MM.1S (cell line): ENCODE results near the gene GDF7.
A peak's percentile ranks its signal among the peaks of the same experiment; 100 is the strongest.

Experiments used
- DNase-seq: peaks from one replicate; pipeline ENCODE4 v3.0.0-alpha.2; 2015
- H2AFZ ChIP-seq: fragments of 300-600 bp; sonication (generic); 2 replicates; pipeline ENCODE4 v1.6.0; 2016; ENCODE audit warnings: antibody characterized with exemption, low read length
- H3F3A ChIP-seq: fragments of 300-600 bp; sonication (generic); 2 replicates; pipeline ENCODE4 v1.6.1; 2016; ENCODE audit warnings: mild to moderate bottlenecking, antibody characterized with exemption, low read length, moderate library complexity, mixed read lengths; ENCODE audit not compliant: insufficient read depth
- H3K27ac ChIP-seq: fragments of 300-600 bp; sonication (generic); 2 replicates; pipeline ENCODE4 v1.5.1; 2016; ENCODE audit warnings: mild to moderate bottlenecking, low read length
- H3K27me3 ChIP-seq: fragments of 300-600 bp; sonication (generic); replicated peaks from 2 replicates; pipeline ENCODE4 v1.6.0; 2016; ENCODE audit warnings: low read length; ENCODE audit not compliant: insufficient read depth
- H3K36me3 ChIP-seq: fragments of 300-600 bp; sonication (generic); replicated peaks from 2 replicates; pipeline ENCODE4 v1.6.1; 2016; ENCODE audit warnings: mild to moderate bottlenecking, low read length, mixed read lengths; ENCODE audit not compliant: insufficient read depth
- H3K4me1 ChIP-seq: fragments of 300-600 bp; sonication (generic); 2 replicates; pipeline ENCODE4 v1.6.1; 2016; ENCODE audit warnings: low read length, mixed read lengths
- H3K4me2 ChIP-seq: fragments of 300-600 bp; sonication (generic); 2 replicates; pipeline ENCODE4 v1.6.0; 2016; ENCODE audit warnings: low read depth, low read length
- H3K4me3 ChIP-seq: fragments of 300-600 bp; sonication (generic); 2 replicates; pipeline ENCODE4 v1.5.1; 2016; ENCODE audit warnings: low read length, mixed read lengths
- H3K79me2 ChIP-seq: fragments of 300-600 bp; sonication (generic); 2 replicates; pipeline ENCODE4 v1.6.1; 2016; ENCODE audit warnings: mixed run types, low read length, mixed read lengths
- H3K9ac ChIP-seq: fragments of 300-600 bp; sonication (generic); 2 replicates; pipeline ENCODE4 v1.6.1; 2016; ENCODE audit warnings: low read length, mixed read lengths
- H3K9me2 ChIP-seq: fragments of 300-600 bp; sonication (generic); replicated peaks from 2 replicates; pipeline ENCODE4 v1.6.1; 2016; ENCODE audit warnings: mild to moderate bottlenecking, low read length, mixed read lengths; ENCODE audit not compliant: insufficient read depth
- H3K9me3 ChIP-seq: fragments of 300-600 bp; sonication (generic); replicated peaks from 2 replicates; pipeline ENCODE4 v1.6.1; 2016; ENCODE audit warnings: mild to moderate bottlenecking, low read length, mixed read lengths; ENCODE audit not compliant: insufficient read depth
- H4K20me1 ChIP-seq: fragments of 300-600 bp; sonication (generic); 2 replicates; pipeline ENCODE4 v1.6.1; 2016; ENCODE audit warnings: mild to moderate bottlenecking, low read length, moderate library complexity, mixed read lengths; ENCODE audit not compliant: insufficient read depth
- EZH2 ChIP-seq: fragments of 300-600 bp; sonication (generic); optimal IDR thresholded peaks from 2 replicates; pipeline ENCODE3; 2017; ENCODE audit warnings: low read depth, mild to moderate bottlenecking, antibody characterized with exemption, low read length, mixed read lengths
- EZH2phosphoT487 ChIP-seq: fragments of 300-600 bp; sonication (generic); IDR thresholded peaks from 2 replicates; pipeline ENCODE4 v1.6.1; 2018; ENCODE audit warnings: antibody characterized with exemption, low read length
- TF ChIP-seq, protein P1 (sequence below): fragments of 300-600 bp; sonication (generic); IDR thresholded peaks from 2 replicates; pipeline ENCODE4 v1.5.1; 2016; ENCODE audit warnings: antibody characterized with exemption, low read length, mixed read lengths

GDF7 gene

DNA sequence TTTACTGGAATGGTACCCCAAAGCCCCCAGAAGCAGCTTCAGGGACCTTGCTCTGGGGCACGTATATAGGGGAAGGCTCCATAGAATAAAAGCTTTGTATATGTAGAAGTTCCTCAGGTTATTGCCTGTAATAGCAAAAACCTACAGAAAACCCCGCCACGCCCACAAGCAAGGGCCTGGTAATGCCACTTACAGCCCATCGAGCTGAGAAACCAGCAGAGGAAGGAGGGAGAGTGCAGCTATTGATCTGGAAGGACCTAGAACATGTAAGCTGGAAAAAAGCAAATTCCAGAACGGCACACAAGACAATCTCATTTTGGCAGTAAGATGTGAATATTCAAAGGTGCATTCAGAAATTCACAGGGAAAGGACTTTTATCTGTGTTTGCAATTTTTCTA, 31.8 kb upstream of the GDF7 start:
- no peaks in the 10 kb centered on the region for H3K36me3 ChIP-seq
- no peak overlapping the region for H3K27ac ChIP-seq
- H3K79me2 ChIP-seq = no peaks in the 10 kb centered on the region
- H3F3A ChIP-seq = peaks cover 18% of the 10 kb centered on the region
- no peak overlapping the region for H3K4me3 ChIP-seq
- H4K20me1 ChIP-seq = no peaks in the 10 kb centered on the region
- no peaks in the 10 kb centered on the region for H3K9me3 ChIP-seq
- H3K4me2 ChIP-seq = no peak overlapping the region
- no peak overlapping the region for H3K9ac ChIP-seq
- no peak overlapping the region for H2AFZ ChIP-seq
- no peak for DNase-seq
- H3K4me1 ChIP-seq = peaks cover 15% of the 10 kb centered on the region
- no peaks in the 10 kb centered on the region for H3K27me3 ChIP-seq
- TF ChIP-seq EZH2phosphoT487 (no peak), EZH2 (no peak)
- TF ChIP-seq, protein P1, sequence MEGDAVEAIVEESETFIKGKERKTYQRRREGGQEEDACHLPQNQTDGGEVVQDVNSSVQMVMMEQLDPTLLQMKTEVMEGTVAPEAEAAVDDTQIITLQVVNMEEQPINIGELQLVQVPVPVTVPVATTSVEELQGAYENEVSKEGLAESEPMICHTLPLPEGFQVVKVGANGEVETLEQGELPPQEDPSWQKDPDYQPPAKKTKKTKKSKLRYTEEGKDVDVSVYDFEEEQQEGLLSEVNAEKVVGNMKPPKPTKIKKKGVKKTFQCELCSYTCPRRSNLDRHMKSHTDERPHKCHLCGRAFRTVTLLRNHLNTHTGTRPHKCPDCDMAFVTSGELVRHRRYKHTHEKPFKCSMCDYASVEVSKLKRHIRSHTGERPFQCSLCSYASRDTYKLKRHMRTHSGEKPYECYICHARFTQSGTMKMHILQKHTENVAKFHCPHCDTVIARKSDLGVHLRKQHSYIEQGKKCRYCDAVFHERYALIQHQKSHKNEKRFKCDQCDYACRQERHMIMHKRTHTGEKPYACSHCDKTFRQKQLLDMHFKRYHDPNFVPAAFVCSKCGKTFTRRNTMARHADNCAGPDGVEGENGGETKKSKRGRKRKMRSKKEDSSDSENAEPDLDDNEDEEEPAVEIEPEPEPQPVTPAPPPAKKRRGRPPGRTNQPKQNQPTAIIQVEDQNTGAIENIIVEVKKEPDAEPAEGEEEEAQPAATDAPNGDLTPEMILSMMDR = no peak
- H3K9me2 ChIP-seq = no peaks in the 10 kb centered on the region

GRCh38 chr2:20635675-20636584, 31.0 kb upstream of the GDF7 start:
- Histone ChIP-seq H3K36me3 (no peaks in the 10 kb centered on the region), H3K4me2 (no peak overlapping the region), H4K20me1 (no peaks in the 10 kb centered on the region), H3K79me2 (no peaks in the 10 kb centered on the region), H3K9me2 (no peaks in the 10 kb centered on the region), H3F3A (peaks cover 18% of the 10 kb centered on the region), H3K4me3 (no peak overlapping the region), H3K9me3 (no peaks in the 10 kb centered on the region), H3K4me1 (peaks cover 15% of the 10 kb centered on the region), H2AFZ (no peak overlapping the region), H3K9ac (no peak overlapping the region), H3K27ac (no peak overlapping the region), H3K27me3 (no peaks in the 10 kb centered on the region)
- peak; percentile 72 for DNase-seq
- TF ChIP-seq EZH2 (no peak), EZH2phosphoT487 (no peak)
- TF ChIP-seq, protein P1 = peak; percentile 91

GRCh38 chr2:20637147-20637546, 29.8 kb upstream of the GDF7 start:
- no peak for TF ChIP-seq EZH2
- TF ChIP-seq, protein P1 = no peak
- TF ChIP-seq EZH2phosphoT487 = no peak
- no peak overlapping the region for H3K9ac ChIP-seq
- H4K20me1 ChIP-seq = no peaks in the 10 kb centered on the region
- H3K9me3 ChIP-seq = no peaks in the 10 kb centered on the region
- peaks cover 18% of the 10 kb centered on the region for H3F3A ChIP-seq
- peaks cover 5% of the 10 kb centered on the region; the same call in 1 of the 2 replicates for H3K79me2 ChIP-seq
- no peak for DNase-seq
- no peak overlapping the region for H3K4me2 ChIP-seq
- no peak overlapping the region for H3K4me3 ChIP-seq
- H3K9me2 ChIP-seq = no peaks in the 10 kb centered on the region
- peaks cover 15% of the 10 kb centered on the region for H3K4me1 ChIP-seq
- H3K36me3 ChIP-seq = no peaks in the 10 kb centered on the region
- no peaks in the 10 kb centered on the region for H3K27me3 ChIP-seq
- no peak overlapping the region for H2AFZ ChIP-seq
- H3K27ac ChIP-seq = no peak overlapping the region
